ENCODE measurements around the gene NR5A1. TPM values are rescaled to one million over a fixed set of nuclear protein-coding genes. Genes with fewer than 3 reads are reported as not detected.

Gene NR5A1
- total RNA-seq, 1 donor from 2014 or later = not detected

DNA sequence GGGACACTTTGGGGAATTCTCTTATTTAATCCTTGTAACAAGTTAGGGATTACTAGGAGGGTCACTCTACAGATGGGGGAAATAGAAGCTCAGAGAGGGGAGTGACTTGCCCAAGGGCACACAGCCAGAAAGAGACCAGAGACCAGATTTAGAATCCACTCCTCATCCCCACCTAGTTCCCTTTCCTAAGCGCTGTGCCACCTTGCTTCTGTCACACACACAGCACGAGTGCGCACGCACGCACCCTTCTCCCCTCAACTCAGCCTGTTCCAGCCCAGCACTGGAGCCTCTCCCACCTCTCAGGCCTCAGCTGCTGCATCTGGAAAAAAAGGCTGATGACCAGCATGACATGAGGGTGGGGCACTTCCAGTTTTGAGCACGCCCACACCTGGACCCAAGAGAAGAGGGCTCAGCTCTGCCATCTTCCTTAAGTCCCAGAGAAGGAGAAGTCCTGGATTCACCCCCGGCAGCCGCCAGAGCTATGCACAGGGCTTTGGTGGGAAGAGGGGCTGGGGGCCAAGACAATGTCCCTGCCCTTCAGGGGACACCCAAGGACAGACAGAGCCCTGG lies 18.5 kb downstream of the NR5A1 start:
- no peak for ATAC-seq
- intact Hi-C loops (cut with DNase I) = no loop called here
- no peak overlapping the region for H3K4me3 ChIP-seq
- TF ChIP-seq CTCF (IDR thresholded peaks at IDR 0.05) = no peak
- peaks cover 24% of the 10 kb centered on the region for H3K27me3 ChIP-seq
- no peaks in the 10 kb centered on the region for H3K9me3 ChIP-seq
- no peaks in the 10 kb centered on the region for H3K4me1 ChIP-seq
- no peak for DNase-seq
- no peak overlapping the region for H3K27ac ChIP-seq
- H3K36me3 ChIP-seq = no peaks in the 10 kb centered on the region

- TF ChIP-seq CTCF (IDR thresholded peaks at IDR 0.05) = no peak
- no peak overlapping the region for H3K27ac ChIP-seq
- H3K4me1 ChIP-seq = no peaks in the 10 kb centered on the region
- intact Hi-C loops (cut with DNase I) = no loop called here
- H3K4me3 ChIP-seq = no peak overlapping the region
- peaks cover 24% of the 10 kb centered on the region for H3K27me3 ChIP-seq
- H3K9me3 ChIP-seq = no peaks in the 10 kb centered on the region
- DNase-seq (no peak), ATAC-seq (no peak)
- H3K36me3 ChIP-seq = no peaks in the 10 kb centered on the region
These were observed 19.7 kb downstream of the NR5A1 start for GRCh38 chr9:124487260-124488182.

DNA sequence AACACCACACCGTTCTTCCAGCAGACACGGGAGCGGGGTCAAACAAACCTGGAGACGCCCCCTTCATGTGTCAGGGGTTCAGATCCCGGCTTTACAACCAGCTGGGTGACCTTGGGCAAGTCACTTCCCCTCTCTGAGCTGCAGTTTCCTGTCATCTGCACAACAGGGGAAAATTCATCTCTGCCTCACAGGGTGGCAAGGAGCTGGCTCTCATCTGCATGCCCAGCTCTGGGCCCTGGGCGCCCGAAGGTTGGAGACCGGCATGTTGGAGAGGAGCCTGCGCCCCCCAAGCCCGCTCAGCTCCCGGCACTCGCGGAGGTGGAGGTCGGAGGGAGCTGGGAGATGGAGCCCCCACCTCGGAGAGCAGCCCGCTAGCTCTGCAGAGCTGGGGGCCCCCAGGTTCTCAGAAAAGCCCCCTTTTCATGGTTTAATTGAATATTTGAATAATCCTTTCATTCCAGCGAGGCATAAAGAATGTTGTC lies 20.4 kb downstream of the NR5A1 start:
- ATAC-seq = no peak

DNA sequence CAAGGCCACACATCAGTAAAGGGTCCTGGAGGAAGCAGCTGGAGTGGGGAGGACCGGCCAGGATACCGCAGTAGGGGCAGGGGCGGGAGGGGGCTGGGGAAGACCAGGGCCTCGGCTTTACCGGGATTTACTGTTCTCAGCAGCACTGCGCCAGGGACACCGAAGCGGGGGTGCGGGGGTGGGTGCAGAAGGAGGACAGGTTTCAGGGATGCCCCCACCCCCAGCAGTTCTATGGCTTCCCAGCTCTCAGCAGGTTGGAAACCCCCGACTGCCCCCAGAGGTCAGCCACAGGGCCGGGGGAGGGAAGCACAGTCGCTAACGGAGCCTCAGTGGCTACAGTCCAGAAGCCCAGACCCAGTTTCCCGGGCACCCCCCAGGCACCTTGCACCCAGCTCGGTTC lies 21.3 kb downstream of the NR5A1 start:
- Histone ChIP-seq H3K9me3 (no peaks in the 10 kb centered on the region), H3K4me3 (no peak overlapping the region), H3K27ac (no peak overlapping the region), H3K36me3 (no peaks in the 10 kb centered on the region), H3K4me1 (no peaks in the 10 kb centered on the region), H3K27me3 (peaks cover 24% of the 10 kb centered on the region)
- DNase-seq (no peak), ATAC-seq (no peak)
- TF ChIP-seq CTCF (IDR thresholded peaks at IDR 0.05) = no peak
- intact Hi-C loops (cut with DNase I) = no loop called here

More for the DNA sequence above, 20.4 kb downstream of the NR5A1 start:
- H3K4me1 ChIP-seq = no peaks in the 10 kb centered on the region
- DNase-seq = no peak
- H3K9me3 ChIP-seq = no peaks in the 10 kb centered on the region
- no peaks in the 10 kb centered on the region for H3K36me3 ChIP-seq
- intact Hi-C loops (cut with DNase I) = no loop called here
- H3K4me3 ChIP-seq = no peak overlapping the region
- no peak for TF ChIP-seq CTCF (IDR thresholded peaks at IDR 0.05)
- H3K27me3 ChIP-seq = peaks cover 24% of the 10 kb centered on the region
- no peak overlapping the region for H3K27ac ChIP-seq

GRCh38 chr9:124485201-124485600 lies 22.0 kb downstream of the NR5A1 start:
- no peaks in the 10 kb centered on the region for H3K36me3 ChIP-seq
- ATAC-seq (no peak), DNase-seq (no peak)
- H3K4me1 ChIP-seq = no peaks in the 10 kb centered on the region
- no peak overlapping the region for H3K4me3 ChIP-seq
- TF ChIP-seq CTCF (IDR thresholded peaks at IDR 0.05) = no peak
- H3K27ac ChIP-seq = no peak overlapping the region
- intact Hi-C loops (cut with DNase I) = no loop called here
- peaks cover 24% of the 10 kb centered on the region for H3K27me3 ChIP-seq
- no peaks in the 10 kb centered on the region for H3K9me3 ChIP-seq
